Measurements from ENCODE around the gene TNFAIP2.

GRCh38 chr14:103142721-103143302 lies 19.6 kb downstream of the TNFAIP2 start:
- TF ChIP-seq POLR2A (IDR thresholded peaks at IDR 0.05) (no peak), CTCF (IDR thresholded peaks at IDR 0.05) (no peak)

Measured in testis (tissue), 2 donors.